Progenitor cell of endocrine pancreas (in vitro differentiated cells): ENCODE measurements around the gene TDRD10. TPM values are rescaled to one million over a fixed set of nuclear protein-coding genes. Genes with fewer than 3 reads are reported as not detected.

Experiments
- DNase-seq: peaks from one replicate; pipeline ENCODE4 v3.0.0; 2021; ENCODE audit warnings: low spot score; ENCODE audit not compliant: unreplicated experiment
- H3K27ac Mint-ChIP-seq: 2 replicates; pipeline ENCODE4 v1.8.0; 2021; ENCODE audit warnings: mild to moderate bottlenecking, moderate library complexity, mixed read lengths
- H3K27me3 Mint-ChIP-seq: 2 replicates; pipeline ENCODE4 v1.8.0; 2021; ENCODE audit warnings: mixed read lengths
- H3K36me3 Mint-ChIP-seq: 2 replicates; pipeline ENCODE4 v1.8.0; 2022; ENCODE audit warnings: mixed read lengths; ENCODE audit not compliant: insufficient read depth
- H3K4me1 Mint-ChIP-seq: 2 replicates; pipeline ENCODE4 v1.8.0; 2021; ENCODE audit warnings: low read depth, mixed read lengths
- H3K4me3 Mint-ChIP-seq: 2 replicates; pipeline ENCODE4 v1.8.0; 2021; ENCODE audit warnings: low read depth, mild to moderate bottlenecking, moderate library complexity, mixed read lengths
- H3K9me3 Mint-ChIP-seq: 2 replicates; pipeline ENCODE4 v1.8.0; 2021; ENCODE audit warnings: low read depth, mixed read lengths
- CTCF ChIP-seq: fragments of 200-600 bp; sonication (generic); IDR thresholded peaks from one replicate; pipeline ENCODE4 v1.5.0; 2021; ENCODE audit warnings: antibody characterized with exemption, mild to moderate bottlenecking; ENCODE audit not compliant: unreplicated experiment
- total RNA-seq: library from RNA; stranded (reverse); gene quantifications from 2 replicates; pipeline ENCODE4 v1.2.1, GENCODE V29; 2021

The TDRD10 gene
- total RNA-seq, 1 donor from 2014 or later: not detected

GRCh38 chr1:154582885-154583284, 80.9 kb downstream of the TDRD10 start:
- DNase-seq: no peak
- no peaks in the 10 kb centered on the region for H3K27me3 Mint-ChIP-seq
- no peaks in the 10 kb centered on the region for H3K4me1 Mint-ChIP-seq
- no peaks in the 10 kb centered on the region for H3K9me3 Mint-ChIP-seq
- no peak for TF ChIP-seq CTCF
- H3K36me3 Mint-ChIP-seq: peaks cover 33% of the 10 kb centered on the region
- H3K27ac Mint-ChIP-seq: no peak overlapping the region
- H3K4me3 Mint-ChIP-seq: no peak overlapping the region

- Mint-ChIP-seq H3K36me3 (peaks cover 35% of the 10 kb centered on the region), H3K4me3 (no peak overlapping the region), H3K9me3 (no peaks in the 10 kb centered on the region), H3K27ac (no peak overlapping the region), H3K27me3 (no peaks in the 10 kb centered on the region), H3K4me1 (no peaks in the 10 kb centered on the region)
- DNase-seq: no peak
- TF ChIP-seq CTCF: no peak
Observed at GRCh38 chr1:154583773-154584172, 81.8 kb downstream of the TDRD10 start.

- no peaks in the 10 kb centered on the region for H3K9me3 Mint-ChIP-seq
- DNase-seq: no peak
- peaks cover 36% of the 10 kb centered on the region for H3K36me3 Mint-ChIP-seq
- no peak for TF ChIP-seq CTCF
- H3K4me1 Mint-ChIP-seq: no peaks in the 10 kb centered on the region
- no peaks in the 10 kb centered on the region for H3K27me3 Mint-ChIP-seq
- no peak overlapping the region for H3K27ac Mint-ChIP-seq
- no peak overlapping the region for H3K4me3 Mint-ChIP-seq
Observed at GRCh38 chr1:154584267-154584994, 82.4 kb downstream of the TDRD10 start.

GRCh38 chr1:154586231-154586630, 84.2 kb downstream of the TDRD10 start:
- DNase-seq: no peak
- H3K9me3 Mint-ChIP-seq: no peaks in the 10 kb centered on the region
- peaks cover 35% of the 10 kb centered on the region for H3K36me3 Mint-ChIP-seq
- H3K4me1 Mint-ChIP-seq: no peaks in the 10 kb centered on the region
- no peak overlapping the region for H3K4me3 Mint-ChIP-seq
- peak overlapping the region; percentile 74 for H3K27ac Mint-ChIP-seq
- no peak for TF ChIP-seq CTCF
- H3K27me3 Mint-ChIP-seq: no peaks in the 10 kb centered on the region

- no peak for DNase-seq
- H3K36me3 Mint-ChIP-seq: peaks cover 35% of the 10 kb centered on the region
- H3K4me3 Mint-ChIP-seq: no peak overlapping the region
- no peaks in the 10 kb centered on the region for H3K4me1 Mint-ChIP-seq
- H3K27me3 Mint-ChIP-seq: no peaks in the 10 kb centered on the region
- no peaks in the 10 kb centered on the region for H3K9me3 Mint-ChIP-seq
- H3K27ac Mint-ChIP-seq: no peak overlapping the region
- TF ChIP-seq CTCF: no peak
Observed at GRCh38 chr1:154586641-154587040, 84.6 kb downstream of the TDRD10 start.
